Gastrocnemius medialis (tissue), 4 donors: Measurements from ENCODE around the gene SV2C.

Experiments
- CTCF ChIP-seq, 5 experiments: fragments of 450-650 bp in 3 of 5; fragments of 200-600 bp in 2 of 5; sonication (generic) in 2 of 5; IDR thresholded peaks in 4 of 5; conservative IDR thresholded peaks in 1 of 5; 1 replicate in 4 of 5; 2 replicates in 1 of 5; pipeline ENCODE4 v1.5.1; 2016 to 2019; ENCODE audit warnings: antibody characterized with exemption in 5 of 5, mild to moderate bottlenecking in 3 of 5, moderate library complexity in 3 of 5
- POLR2A ChIP-seq, 2 donors: fragments of 450-650 bp; IDR thresholded peaks; one replicate each; pipeline ENCODE4 v1.6.1; 2017; ENCODE audit warnings: antibody characterized with exemption in 2 of 2, mild to moderate bottlenecking in 2 of 2, moderate library complexity in 2 of 2

- TF ChIP-seq CTCF (IDR thresholded peaks at IDR 0.05 in 4 of 5, conservative IDR thresholded peaks at IDR 0.05 in 1 of 5), result no peak
- TF ChIP-seq POLR2A (IDR thresholded peaks at IDR 0.05), result no peak
These were observed 142.2 kb downstream of the SV2C start for GRCh38 chr5:76225336-76225735.
